Astrocyte (in vitro differentiated cells and primary cell): Measurements from ENCODE around the gene CEP20.

Experiments
- CTCF ChIP-seq: IDR thresholded peaks from 2 replicates; pipeline ENCODE4 v1.5.1; 2011; ENCODE audit warnings: low read depth, mild to moderate bottlenecking, inconsistent platforms, low read length, moderate library complexity; ENCODE audit not compliant: insufficient read depth
- EZH2 ChIP-seq: IDR thresholded peaks from 2 replicates; pipeline ENCODE4 v1.6.1; 2012; ENCODE audit warnings: mild to moderate bottlenecking, low read length, inconsistent platforms; ENCODE audit not compliant: insufficient read depth

DNA sequence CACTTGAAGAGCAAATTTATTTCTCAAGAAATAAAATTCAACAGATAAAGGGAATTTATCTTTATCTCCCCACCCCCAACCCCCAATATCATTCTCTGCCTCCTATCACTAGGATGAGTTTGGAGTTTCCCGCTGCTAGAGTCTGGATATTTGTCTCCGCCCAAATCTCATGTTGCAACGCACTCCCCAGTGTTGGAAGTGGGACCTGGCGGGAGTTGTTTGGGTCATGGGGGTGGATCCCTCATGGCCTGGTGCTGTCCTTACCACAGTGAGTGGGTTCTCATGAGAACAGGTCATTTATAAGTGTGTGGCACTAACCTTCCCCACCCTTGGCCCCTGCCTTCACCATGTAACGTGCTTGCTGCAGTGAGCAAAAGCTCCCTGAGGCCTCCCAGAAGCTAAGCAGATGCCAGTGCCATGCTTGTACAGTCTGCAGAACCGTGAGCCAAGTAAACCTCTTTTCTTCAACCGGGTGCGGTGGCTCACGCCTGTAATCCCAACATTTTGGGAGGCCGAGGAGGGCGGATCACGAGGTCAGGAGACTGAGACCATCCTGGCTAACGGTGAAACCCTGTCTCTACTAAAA lies 6.5 kb downstream of the CEP20 start:
- TF ChIP-seq CTCF = no peak
- no peak for TF ChIP-seq EZH2
